ENCODE results near the gene EPX. TPM values are rescaled to one million over a fixed set of nuclear protein-coding genes. Genes with fewer than 3 reads are reported as not detected.

EPX gene
- total RNA-seq, 1 experiment from 2014 or later = not detected

DNA sequence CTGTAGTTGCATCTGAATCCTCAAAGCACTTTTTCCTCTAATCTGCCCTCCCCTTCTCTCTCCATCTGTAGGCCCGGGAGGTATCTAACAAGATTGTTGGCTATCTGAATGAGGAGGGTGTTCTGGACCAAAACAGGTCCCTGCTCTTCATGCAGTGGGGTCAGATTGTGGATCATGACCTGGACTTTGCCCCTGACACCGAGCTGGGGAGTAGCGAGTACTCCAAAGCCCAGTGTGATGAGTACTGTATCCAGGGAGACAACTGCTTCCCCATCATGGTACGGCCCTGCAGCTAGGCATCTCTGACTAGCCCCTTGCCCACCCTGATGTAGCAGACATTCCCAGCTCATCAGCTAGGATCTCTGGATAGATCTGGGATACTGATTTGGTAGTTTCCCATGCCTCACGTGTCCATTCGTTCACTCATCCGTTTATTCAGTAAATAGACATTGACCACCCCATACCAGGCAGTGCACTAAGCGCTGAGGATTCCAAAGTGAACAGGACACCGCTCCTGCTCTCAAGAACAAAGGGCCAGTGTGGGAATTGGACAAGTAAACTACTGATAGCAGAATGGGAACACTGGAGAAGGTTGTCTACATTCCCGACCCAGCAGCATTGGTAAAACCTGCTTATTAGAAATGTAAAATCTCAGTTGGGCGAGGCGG, 58.0 kb downstream of the EPX start:
- Histone ChIP-seq H3K23ac (ENCODE audit: insufficient read length, low read depth, low read length) (no peak overlapping the region), H2BK5ac (ENCODE audit: insufficient read length, low read length) (no peak overlapping the region), H3K27me3 (ENCODE audit: insufficient read depth, low read length) (peaks cover 38% of the 10 kb centered on the region), H3K23me2 (ENCODE audit: insufficient read length, low read depth, low read length, poor library complexity, severe bottlenecking) (peaks cover 8% of the 10 kb centered on the region), H2BK120ac (ENCODE audit: low read depth, low read length, poor library complexity, severe bottlenecking) (no peak overlapping the region), H3K56ac (ENCODE audit: insufficient read length, low read depth, low read length) (no peak overlapping the region), H4K20me1 (ENCODE audit: control insufficient read depth, insufficient read depth, insufficient read length) (no peaks in the 10 kb centered on the region), H4K8ac (replicated peaks; ENCODE audit: insufficient read length, low read depth, low read length) (no peak overlapping the region), H4K5ac (ENCODE audit: insufficient read length, low read depth, low read length) (no peak overlapping the region), H2AFZ (ENCODE audit: low read length) (no peak overlapping the region), H3K27ac (ENCODE audit: insufficient read length, low read depth, low read length) (no peak overlapping the region), H3K18ac (ENCODE audit: insufficient read length, low read depth, low read length) (no peak overlapping the region), H3K4me2 (ENCODE audit: insufficient read depth, insufficient read length, low read length) (no peak overlapping the region), H2BK15ac (ENCODE audit: low read depth, low read length) (no peak overlapping the region), H3K79me2 (ENCODE audit: insufficient read depth, low read length) (no peaks in the 10 kb centered on the region), H2BK12ac (ENCODE audit: insufficient read length, low read depth, low read length) (no peak overlapping the region), H3K4me1 (ENCODE audit: insufficient read depth, low read length) (no peaks in the 10 kb centered on the region; the same call in 1 of the 2 replicates), H3K9ac (ENCODE audit: extremely low read depth, insufficient read length, low read length) (no peak overlapping the region), H3K14ac (ENCODE audit: insufficient read depth, low read length) (no peak overlapping the region), H3K4ac (ENCODE audit: low read depth, low read length) (no peak overlapping the region), H3K79me1 (ENCODE audit: insufficient read depth, low read depth, low read length, poor library complexity, severe bottlenecking) (no peaks in the 10 kb centered on the region), H4K91ac (ENCODE audit: insufficient read length, low read depth, low read length) (no peak overlapping the region), H2AK5ac (ENCODE audit: insufficient read length, low read length) (no peak overlapping the region), H3T11ph (ENCODE audit: low read length) (no peak overlapping the region), H2BK20ac (ENCODE audit: low read depth, low read length, poor library complexity, severe bottlenecking) (no peak overlapping the region), H3K9me3 (ENCODE audit: control insufficient read depth, low read depth, low read length) (peaks cover 8% of the 10 kb centered on the region)
- TF ChIP-seq CTCF (conservative IDR thresholded peaks at IDR 0.05) = no peak
- no peak overlapping the region for H3K27ac Mint-ChIP-seq
- peaks cover 94% of the 10 kb centered on the region for H3K27me3 Mint-ChIP-seq (ENCODE audit: low read depth)
- peaks cover 14 to 17% of the 10 kb centered on the region in 2 experiments for H3K4me1 Mint-ChIP-seq
- DNase-seq = peak; percentile 22
- H3K9me3 Mint-ChIP-seq = peaks cover 9% of the 10 kb centered on the region in 2 experiments
- H3K36me3 Mint-ChIP-seq (ENCODE audit: insufficient read depth in 1 of 3, low read depth in 3 of 3) = peaks cover 0 to 6% (median 6%) of the 10 kb centered on the region in 3 experiments; a peak in 4 of 7 replicates
- H3K4me3 Mint-ChIP-seq = no peak overlapping the region; a peak in 1 of 5 replicates
- no CpG with 5 or more reads among the region's 12 CpGs for WGBS (ENCODE audit: extremely low coverage, insufficient read length, low lambda C conversion rate)

Data from H9 (cell line).